Right atrium auricular region (tissue), 2 donors: ENCODE results near the gene CERCAM. TPM values are rescaled to one million over a fixed set of nuclear protein-coding genes. Genes with fewer than 3 reads are reported as not detected.

Experiments
- DNase-seq: peaks from one replicate; pipeline ENCODE4 v3.0.0-alpha.2; 2019; ENCODE audit warnings: low spot score
- H3K27ac ChIP-seq, 2 donors: fragments of 200-600 bp; sonication (generic); 1 replicate in 1 of 2; 2 replicates in 1 of 2; pipeline ENCODE4 v1.5.1; 2016 to 2019
- H3K27me3 ChIP-seq, 2 donors: fragments of 200-600 bp; sonication (generic); one replicate each; pipeline versions ENCODE4 v1.5.1 to v1.6.0; 2017 to 2019
- H3K36me3 ChIP-seq: fragments of 200-600 bp; sonication (generic); one replicate; pipeline ENCODE4 v1.5.1; 2016
- H3K4me1 ChIP-seq, 2 donors: fragments of 200-600 bp; sonication (generic); one replicate each; pipeline versions ENCODE4 v1.5.1 to v1.6.0; 2017 to 2019
- H3K4me3 ChIP-seq, 2 donors: fragments of 200-600 bp; sonication (generic); 1 replicate in 1 of 2; 2 replicates in 1 of 2; pipeline ENCODE4 v1.5.1; 2017 to 2019; ENCODE audit warnings: mild to moderate bottlenecking in 1 of 2, moderate library complexity in 1 of 2
- H3K9me3 ChIP-seq, 2 donors: fragments of 200-600 bp; sonication (generic); one replicate each; pipeline ENCODE4 v1.5.1; 2019
- CTCF ChIP-seq, 2 donors: fragments of 200-600 bp; sonication (generic); IDR thresholded peaks; one replicate each; pipeline ENCODE4 v1.5.1; 2019; ENCODE audit warnings: antibody characterized with exemption in 2 of 2
- total RNA-seq, 2 donors: library from RNA; depleted of rRNA; stranded (reverse); fragments of >200 nt; gene quantifications; one replicate each; pipeline ENCODE4 v1.1.0, GENCODE V29; 2016

CERCAM gene
- total RNA-seq, 2 donors from 2014 or later: 13.3 to 15.8 TPM

- TF ChIP-seq CTCF (IDR thresholded peaks at IDR 0.05): no peak
- no peak for DNase-seq
- H3K9me3 ChIP-seq: no peaks in the 10 kb centered on the region
- H3K36me3 ChIP-seq: peaks cover 34% of the 10 kb centered on the region
- no peak overlapping the region for H3K4me3 ChIP-seq
- H3K27ac ChIP-seq: no peak overlapping the region
- peaks cover 0 to 2% of the 10 kb centered on the region in 2 donors for H3K4me1 ChIP-seq
- peaks cover 0 to 3% of the 10 kb centered on the region in 2 donors for H3K27me3 ChIP-seq
Observed at GRCh38 chr9:128391956-128392301, 28.7 kb upstream of the CERCAM start.

- peaks cover 0 to 3% of the 10 kb centered on the region in 2 donors for H3K27me3 ChIP-seq
- TF ChIP-seq CTCF (IDR thresholded peaks at IDR 0.05): no peak
- no peak overlapping the region for H3K27ac ChIP-seq
- DNase-seq: no peak
- H3K4me1 ChIP-seq: peaks cover 0 to 8% of the 10 kb centered on the region in 2 donors
- H3K4me3 ChIP-seq: no peak overlapping the region
- H3K36me3 ChIP-seq: peaks cover 30% of the 10 kb centered on the region
- H3K9me3 ChIP-seq: no peaks in the 10 kb centered on the region
Observed at GRCh38 chr9:128392302-128393144, 28.1 kb upstream of the CERCAM start.

DNA sequence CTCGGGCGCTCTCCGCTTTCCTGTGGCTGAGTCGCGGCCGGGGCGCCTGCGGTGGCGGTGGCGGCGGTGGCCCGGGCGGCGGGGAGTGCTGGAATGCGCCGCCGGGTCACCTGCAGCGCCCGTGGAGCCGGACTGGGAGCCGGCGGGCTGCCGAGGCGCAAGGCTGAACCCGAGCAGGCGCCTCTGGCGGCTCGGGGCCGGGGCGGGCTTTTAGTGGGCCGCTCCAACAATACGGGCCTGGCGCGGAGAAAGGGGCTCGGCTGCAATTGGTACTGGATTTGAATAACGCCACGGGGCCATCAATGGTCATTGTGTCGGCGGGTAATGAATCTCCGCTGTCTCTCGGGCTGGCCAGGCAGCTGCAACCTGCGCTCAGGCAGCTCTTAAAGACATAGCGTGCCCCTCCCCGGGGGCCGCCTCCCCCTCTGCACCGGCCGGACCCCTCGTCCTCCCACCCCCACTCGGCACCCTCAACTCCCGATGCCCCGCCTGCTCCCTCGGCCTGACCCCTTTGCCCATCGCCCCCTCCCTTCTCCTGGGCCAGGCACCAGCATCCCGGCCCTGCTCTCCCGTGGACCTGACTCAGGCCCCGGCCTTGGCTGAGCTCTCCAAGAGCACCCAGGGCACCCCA, 27.4 kb upstream of the CERCAM start:
- Histone ChIP-seq H3K4me1 (peaks cover 0 to 13% of the 10 kb centered on the region in 2 donors), H3K36me3 (peaks cover 23% of the 10 kb centered on the region), H3K27me3 (peaks cover 0 to 3% of the 10 kb centered on the region in 2 donors), H3K27ac (no peak overlapping the region), H3K4me3 (no peak overlapping the region), H3K9me3 (no peaks in the 10 kb centered on the region)
- TF ChIP-seq CTCF (IDR thresholded peaks at IDR 0.05): no peak
- DNase-seq: no peak

- no peak for DNase-seq
- Histone ChIP-seq H3K9me3 (no peaks in the 10 kb centered on the region), H3K36me3 (peaks cover 15% of the 10 kb centered on the region), H3K27me3 (peaks cover 0 to 3% of the 10 kb centered on the region in 2 donors), H3K27ac (no peak overlapping the region), H3K4me3 (no peak overlapping the region), H3K4me1 (peaks cover 0 to 13% of the 10 kb centered on the region in 2 donors)
- no peak for TF ChIP-seq CTCF (IDR thresholded peaks at IDR 0.05)
Observed at GRCh38 chr9:128393970-128394369, 26.7 kb upstream of the CERCAM start.

DNA sequence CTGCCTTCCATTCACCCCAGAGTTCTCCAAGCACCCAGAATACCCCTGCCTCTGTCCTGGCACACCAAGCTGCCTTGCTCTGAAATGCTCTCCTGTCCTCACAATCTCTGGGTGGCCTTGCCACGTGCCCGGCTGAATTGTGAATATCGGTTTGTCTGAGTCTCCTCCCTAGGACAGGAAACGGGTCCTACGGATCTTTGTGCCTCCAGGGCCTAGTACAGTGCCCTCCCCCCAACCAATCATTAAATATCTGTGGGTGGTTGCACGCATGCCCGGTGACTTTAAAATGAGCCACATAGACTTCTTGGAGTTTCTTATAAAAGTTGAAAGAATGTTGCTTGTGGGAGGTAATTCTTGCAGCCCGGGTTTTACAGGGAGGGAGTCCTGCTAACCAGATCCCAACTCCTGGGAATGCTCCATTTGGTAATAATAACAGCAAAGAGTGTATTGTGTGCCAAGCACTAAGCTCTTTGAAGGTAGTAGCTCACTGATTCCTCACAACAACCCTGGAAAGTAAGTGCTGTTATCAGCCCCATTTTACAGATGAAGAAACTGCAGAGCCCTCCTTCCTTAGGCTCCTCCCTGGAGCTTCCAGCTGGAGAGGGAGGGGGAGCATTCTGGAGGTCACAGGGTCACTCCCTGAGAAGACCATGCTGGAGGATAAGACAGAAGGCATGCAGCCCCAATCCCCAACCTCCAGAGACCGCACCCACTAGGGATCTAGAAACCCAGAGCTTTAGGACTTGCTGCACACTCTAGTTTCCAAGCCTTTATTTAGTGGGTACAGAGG, 26.1 kb upstream of the CERCAM start:
- no peak for DNase-seq
- Histone ChIP-seq H3K9me3 (no peaks in the 10 kb centered on the region), H3K27me3 (peaks cover 0 to 3% of the 10 kb centered on the region in 2 donors), H3K36me3 (peaks cover 9% of the 10 kb centered on the region), H3K4me1 (peaks cover 0 to 13% of the 10 kb centered on the region in 2 donors), H3K4me3 (no peak overlapping the region), H3K27ac (no peak overlapping the region)
- TF ChIP-seq CTCF (IDR thresholded peaks at IDR 0.05): no peak
